ENCODE data around the gene EPAS1. TPM values are rescaled to one million over a fixed set of nuclear protein-coding genes. Genes with fewer than 3 reads are reported as not detected.

EPAS1 gene
- total RNA-seq, 1 experiment from 2014 or later = 8.5 TPM

DNA sequence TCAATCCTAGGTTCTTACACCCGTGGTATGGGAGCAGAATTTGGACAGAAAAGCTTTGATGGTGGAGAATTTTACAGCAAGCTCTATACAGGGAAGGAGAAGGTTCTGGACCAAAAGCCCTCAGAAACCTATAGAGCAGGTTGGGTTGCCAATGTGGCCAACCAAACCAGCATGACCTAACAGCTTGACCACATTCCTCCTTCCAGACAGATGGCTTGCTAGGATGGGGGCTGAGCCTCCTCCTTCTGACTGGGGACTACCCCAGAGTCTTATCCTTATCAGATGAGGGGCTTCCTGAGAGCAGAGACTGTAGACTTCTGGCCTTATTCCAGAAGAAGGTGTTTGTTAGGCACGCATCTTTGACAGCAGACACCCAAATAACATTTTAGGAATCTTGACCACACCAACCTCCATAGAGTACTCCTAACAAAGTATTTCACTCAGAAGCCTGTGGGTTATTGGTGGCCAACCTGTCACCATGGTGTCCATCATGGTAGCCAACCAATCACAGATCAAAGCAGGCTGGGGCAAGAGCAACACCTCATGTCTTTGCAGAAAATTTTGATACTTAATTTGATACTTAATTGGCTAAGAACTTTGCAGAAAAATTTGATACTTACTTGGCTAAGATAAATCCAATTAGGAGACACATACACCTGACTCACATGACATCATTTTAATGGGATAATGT lies 34.8 kb upstream of the EPAS1 start:
- TF ChIP-seq CBFB (CRISPR knock-in tag; IDR thresholded peaks at IDR 0.05; ENCODE audit: low read depth) (no peak), TEAD1 (CRISPR knock-in tag; IDR thresholded peaks at IDR 0.05) (no peak), ELF4 (CRISPR knock-in tag; IDR thresholded peaks at IDR 0.05; ENCODE audit: low read depth) (no peak), GRHL2 (CRISPR knock-in tag; IDR thresholded peaks at IDR 0.05; ENCODE audit: insufficient replicate concordance, severe bottlenecking) (no peak), NR3C1 (CRISPR knock-in tag; conservative IDR thresholded peaks at IDR 0.05; ENCODE audit: low read depth) (no peak), CREM (CRISPR knock-in tag; IDR thresholded peaks at IDR 0.05) (no peak), NFE2L1 (CRISPR knock-in tag; IDR thresholded peaks at IDR 0.05) (no peak), ZNF396 (CRISPR knock-in tag; IDR thresholded peaks at IDR 0.05; ENCODE audit: borderline replicate concordance) (no peak), OVOL2 (CRISPR knock-in tag; IDR thresholded peaks at IDR 0.05; ENCODE audit: borderline replicate concordance) (no peak), ZNF416 (CRISPR knock-in tag; IDR thresholded peaks at IDR 0.05) (no peak), JUN (CRISPR knock-in tag; IDR thresholded peaks at IDR 0.05) (no peak), ATF1 (CRISPR knock-in tag; IDR thresholded peaks at IDR 0.05) (no peak)
- TF ChIP-seq, protein P1, sequence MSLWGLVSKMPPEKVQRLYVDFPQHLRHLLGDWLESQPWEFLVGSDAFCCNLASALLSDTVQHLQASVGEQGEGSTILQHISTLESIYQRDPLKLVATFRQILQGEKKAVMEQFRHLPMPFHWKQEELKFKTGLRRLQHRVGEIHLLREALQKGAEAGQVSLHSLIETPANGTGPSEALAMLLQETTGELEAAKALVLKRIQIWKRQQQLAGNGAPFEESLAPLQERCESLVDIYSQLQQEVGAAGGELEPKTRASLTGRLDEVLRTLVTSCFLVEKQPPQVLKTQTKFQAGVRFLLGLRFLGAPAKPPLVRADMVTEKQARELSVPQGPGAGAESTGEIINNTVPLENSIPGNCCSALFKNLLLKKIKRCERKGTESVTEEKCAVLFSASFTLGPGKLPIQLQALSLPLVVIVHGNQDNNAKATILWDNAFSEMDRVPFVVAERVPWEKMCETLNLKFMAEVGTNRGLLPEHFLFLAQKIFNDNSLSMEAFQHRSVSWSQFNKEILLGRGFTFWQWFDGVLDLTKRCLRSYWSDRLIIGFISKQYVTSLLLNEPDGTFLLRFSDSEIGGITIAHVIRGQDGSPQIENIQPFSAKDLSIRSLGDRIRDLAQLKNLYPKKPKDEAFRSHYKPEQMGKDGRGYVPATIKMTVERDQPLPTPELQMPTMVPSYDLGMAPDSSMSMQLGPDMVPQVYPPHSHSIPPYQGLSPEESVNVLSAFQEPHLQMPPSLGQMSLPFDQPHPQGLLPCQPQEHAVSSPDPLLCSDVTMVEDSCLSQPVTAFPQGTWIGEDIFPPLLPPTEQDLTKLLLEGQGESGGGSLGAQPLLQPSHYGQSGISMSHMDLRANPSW (CRISPR knock-in tag; conservative IDR thresholded peaks at IDR 0.05; ENCODE audit: low read depth) = no peak
- TF ChIP-seq, protein P2, sequence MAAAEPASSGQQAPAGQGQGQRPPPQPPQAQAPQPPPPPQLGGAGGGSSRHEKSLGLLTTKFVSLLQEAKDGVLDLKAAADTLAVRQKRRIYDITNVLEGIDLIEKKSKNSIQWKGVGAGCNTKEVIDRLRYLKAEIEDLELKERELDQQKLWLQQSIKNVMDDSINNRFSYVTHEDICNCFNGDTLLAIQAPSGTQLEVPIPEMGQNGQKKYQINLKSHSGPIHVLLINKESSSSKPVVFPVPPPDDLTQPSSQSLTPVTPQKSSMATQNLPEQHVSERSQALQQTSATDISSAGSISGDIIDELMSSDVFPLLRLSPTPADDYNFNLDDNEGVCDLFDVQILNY (CRISPR knock-in tag; IDR thresholded peaks at IDR 0.05) = no peak
- TF ChIP-seq, protein P3, sequence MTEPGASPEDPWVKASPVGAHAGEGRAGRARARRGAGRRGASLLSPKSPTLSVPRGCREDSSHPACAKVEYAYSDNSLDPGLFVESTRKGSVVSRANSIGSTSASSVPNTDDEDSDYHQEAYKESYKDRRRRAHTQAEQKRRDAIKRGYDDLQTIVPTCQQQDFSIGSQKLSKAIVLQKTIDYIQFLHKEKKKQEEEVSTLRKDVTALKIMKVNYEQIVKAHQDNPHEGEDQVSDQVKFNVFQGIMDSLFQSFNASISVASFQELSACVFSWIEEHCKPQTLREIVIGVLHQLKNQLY (CRISPR knock-in tag; IDR thresholded peaks at IDR 0.05) = no peak
- TF ChIP-seq, protein P4, sequence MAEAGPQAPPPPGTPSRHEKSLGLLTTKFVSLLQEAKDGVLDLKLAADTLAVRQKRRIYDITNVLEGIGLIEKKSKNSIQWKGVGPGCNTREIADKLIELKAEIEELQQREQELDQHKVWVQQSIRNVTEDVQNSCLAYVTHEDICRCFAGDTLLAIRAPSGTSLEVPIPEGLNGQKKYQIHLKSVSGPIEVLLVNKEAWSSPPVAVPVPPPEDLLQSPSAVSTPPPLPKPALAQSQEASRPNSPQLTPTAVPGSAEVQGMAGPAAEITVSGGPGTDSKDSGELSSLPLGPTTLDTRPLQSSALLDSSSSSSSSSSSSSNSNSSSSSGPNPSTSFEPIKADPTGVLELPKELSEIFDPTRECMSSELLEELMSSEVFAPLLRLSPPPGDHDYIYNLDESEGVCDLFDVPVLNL (CRISPR knock-in tag; IDR thresholded peaks at IDR 0.05; ENCODE audit: borderline replicate concordance, low read depth) = no peak
- TF ChIP-seq, protein P5, sequence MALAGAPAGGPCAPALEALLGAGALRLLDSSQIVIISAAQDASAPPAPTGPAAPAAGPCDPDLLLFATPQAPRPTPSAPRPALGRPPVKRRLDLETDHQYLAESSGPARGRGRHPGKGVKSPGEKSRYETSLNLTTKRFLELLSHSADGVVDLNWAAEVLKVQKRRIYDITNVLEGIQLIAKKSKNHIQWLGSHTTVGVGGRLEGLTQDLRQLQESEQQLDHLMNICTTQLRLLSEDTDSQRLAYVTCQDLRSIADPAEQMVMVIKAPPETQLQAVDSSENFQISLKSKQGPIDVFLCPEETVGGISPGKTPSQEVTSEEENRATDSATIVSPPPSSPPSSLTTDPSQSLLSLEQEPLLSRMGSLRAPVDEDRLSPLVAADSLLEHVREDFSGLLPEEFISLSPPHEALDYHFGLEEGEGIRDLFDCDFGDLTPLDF (CRISPR knock-in tag; IDR thresholded peaks at IDR 0.05) = no peak
- TF ChIP-seq, protein P6, sequence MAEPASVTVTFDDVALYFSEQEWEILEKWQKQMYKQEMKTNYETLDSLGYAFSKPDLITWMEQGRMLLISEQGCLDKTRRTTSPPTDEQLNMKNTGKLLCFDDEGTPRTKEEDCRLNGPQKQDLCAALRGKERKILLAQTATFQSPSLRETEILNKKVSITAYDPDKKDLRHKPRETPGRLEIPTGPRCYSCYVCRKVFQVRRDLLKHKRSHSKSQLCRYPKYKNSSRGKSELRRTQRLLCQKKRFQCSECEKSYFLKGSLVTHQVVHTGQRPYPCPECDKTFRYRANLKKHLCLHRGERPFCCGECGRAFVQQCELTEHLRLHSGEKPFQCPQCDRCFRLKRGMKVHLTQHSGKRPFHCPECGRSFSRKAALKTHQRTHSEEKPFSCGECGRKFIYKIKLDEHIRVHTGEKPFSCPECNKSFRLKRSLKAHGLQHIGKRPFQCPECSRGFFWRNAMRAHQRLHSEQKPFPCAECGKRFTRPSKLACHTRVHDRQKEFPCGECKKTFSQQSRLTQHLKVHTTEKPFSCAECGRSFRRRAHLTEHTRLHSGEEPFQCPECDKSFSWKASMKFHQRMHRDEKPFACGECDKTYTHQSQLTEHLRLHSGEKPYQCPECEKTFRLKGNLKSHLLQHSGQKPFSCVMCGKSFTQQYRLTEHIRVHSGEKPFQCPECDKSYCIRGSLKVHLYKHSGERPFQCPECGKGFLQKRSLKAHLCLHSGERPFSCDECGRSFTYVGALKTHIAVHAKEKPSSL (CRISPR knock-in tag; conservative IDR thresholded peaks at IDR 0.05) = no peak
- TF ChIP-seq, protein P7, sequence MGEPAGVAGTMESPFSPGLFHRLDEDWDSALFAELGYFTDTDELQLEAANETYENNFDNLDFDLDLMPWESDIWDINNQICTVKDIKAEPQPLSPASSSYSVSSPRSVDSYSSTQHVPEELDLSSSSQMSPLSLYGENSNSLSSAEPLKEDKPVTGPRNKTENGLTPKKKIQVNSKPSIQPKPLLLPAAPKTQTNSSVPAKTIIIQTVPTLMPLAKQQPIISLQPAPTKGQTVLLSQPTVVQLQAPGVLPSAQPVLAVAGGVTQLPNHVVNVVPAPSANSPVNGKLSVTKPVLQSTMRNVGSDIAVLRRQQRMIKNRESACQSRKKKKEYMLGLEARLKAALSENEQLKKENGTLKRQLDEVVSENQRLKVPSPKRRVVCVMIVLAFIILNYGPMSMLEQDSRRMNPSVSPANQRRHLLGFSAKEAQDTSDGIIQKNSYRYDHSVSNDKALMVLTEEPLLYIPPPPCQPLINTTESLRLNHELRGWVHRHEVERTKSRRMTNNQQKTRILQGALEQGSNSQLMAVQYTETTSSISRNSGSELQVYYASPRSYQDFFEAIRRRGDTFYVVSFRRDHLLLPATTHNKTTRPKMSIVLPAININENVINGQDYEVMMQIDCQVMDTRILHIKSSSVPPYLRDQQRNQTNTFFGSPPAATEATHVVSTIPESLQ (CRISPR knock-in tag; IDR thresholded peaks at IDR 0.05) = no peak
- TF ChIP-seq, protein P8, sequence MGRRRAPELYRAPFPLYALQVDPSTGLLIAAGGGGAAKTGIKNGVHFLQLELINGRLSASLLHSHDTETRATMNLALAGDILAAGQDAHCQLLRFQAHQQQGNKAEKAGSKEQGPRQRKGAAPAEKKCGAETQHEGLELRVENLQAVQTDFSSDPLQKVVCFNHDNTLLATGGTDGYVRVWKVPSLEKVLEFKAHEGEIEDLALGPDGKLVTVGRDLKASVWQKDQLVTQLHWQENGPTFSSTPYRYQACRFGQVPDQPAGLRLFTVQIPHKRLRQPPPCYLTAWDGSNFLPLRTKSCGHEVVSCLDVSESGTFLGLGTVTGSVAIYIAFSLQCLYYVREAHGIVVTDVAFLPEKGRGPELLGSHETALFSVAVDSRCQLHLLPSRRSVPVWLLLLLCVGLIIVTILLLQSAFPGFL (CRISPR knock-in tag; IDR thresholded peaks at IDR 0.05; ENCODE audit: borderline replicate concordance) = no peak
- H3K27ac Mint-ChIP-seq = no peak overlapping the region
- H3K36me3 Mint-ChIP-seq = no peaks in the 10 kb centered on the region
- DNase-seq (ENCODE audit: low spot score) = no peak
- H3K4me3 Mint-ChIP-seq = no peak overlapping the region
- ChIA-PET POLR2A (no interaction called here), CTCF (no interaction called here)
- ATAC-seq = no peak
- no peaks in the 10 kb centered on the region for H3K27me3 Mint-ChIP-seq (ENCODE audit: low read depth)
- H3K4me1 Mint-ChIP-seq = no peaks in the 10 kb centered on the region
- H3K9me3 Mint-ChIP-seq = 0 out of 2 replicates have a peak, but pooled peaks cover 5% of the 10 kb centered on the region

All from WTC11 (cell line).